OCI-LY3 (cell line): Measurements from ENCODE around the gene ACAD11.

Experiments
- CTCF ChIP-seq: fragments of 200-600, 300-600 bp; sonication (generic); IDR thresholded peaks from 2 replicates; pipeline ENCODE4 v1.5.1; 2014; ENCODE audit warnings: antibody characterized with exemption, low read length, low read depth
- EZH2phosphoT487 ChIP-seq: fragments of 200-600 bp; shearing (Covaris generic); IDR thresholded peaks from 2 replicates; pipeline ENCODE4 v1.6.1; 2018; ENCODE audit warnings: antibody characterized with exemption, mixed run types, low read depth

DNA sequence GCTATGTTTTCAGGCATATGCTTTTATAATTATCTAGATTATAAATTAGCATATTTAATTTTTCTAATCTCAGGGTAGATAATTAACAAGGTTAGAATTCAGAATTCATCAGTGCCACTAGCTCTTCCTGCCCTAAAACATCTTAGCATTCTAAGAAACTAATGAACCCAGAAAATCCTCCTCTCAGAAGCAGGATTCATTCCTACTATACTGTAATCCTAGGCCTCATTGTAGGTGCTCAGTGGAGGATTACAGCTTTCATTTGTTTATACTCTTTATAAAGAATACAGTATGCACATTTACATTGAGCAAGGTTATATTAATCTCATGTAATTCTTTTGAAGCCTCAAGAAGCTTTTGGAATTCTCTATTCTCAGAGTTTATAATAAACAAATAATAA lies 20.9 kb downstream of the ACAD11 start:
- TF ChIP-seq CTCF: no peak
- TF ChIP-seq EZH2phosphoT487: no peak
